ENCODE data around the gene CFAP57. TPM values are rescaled to one million over a fixed set of nuclear protein-coding genes. Genes with fewer than 3 reads are reported as not detected.

CFAP57 gene
- total RNA-seq, 1 donor from 2014 or later = 0.86 TPM

DNA sequence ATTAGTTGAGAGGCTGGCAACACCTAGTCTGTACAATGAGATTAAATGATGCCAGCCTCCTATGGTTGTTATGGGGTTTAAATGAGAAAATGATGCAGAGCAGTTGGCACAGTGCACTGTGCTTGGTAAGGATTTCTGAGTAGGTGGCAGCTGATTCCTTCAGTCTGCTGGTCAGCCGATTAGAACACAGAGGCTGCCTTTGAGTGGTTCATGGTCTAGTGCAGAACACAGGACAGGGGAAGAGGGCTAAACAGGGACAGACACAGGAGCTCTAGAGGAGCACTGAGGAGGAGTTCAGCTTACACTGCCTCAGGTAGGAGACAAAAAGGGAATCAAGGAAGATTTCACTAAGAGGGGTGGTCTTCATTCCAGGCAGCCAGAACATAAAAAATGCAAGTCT lies 130.1 kb downstream of the CFAP57 start:
- TF ChIP-seq, protein P1, sequence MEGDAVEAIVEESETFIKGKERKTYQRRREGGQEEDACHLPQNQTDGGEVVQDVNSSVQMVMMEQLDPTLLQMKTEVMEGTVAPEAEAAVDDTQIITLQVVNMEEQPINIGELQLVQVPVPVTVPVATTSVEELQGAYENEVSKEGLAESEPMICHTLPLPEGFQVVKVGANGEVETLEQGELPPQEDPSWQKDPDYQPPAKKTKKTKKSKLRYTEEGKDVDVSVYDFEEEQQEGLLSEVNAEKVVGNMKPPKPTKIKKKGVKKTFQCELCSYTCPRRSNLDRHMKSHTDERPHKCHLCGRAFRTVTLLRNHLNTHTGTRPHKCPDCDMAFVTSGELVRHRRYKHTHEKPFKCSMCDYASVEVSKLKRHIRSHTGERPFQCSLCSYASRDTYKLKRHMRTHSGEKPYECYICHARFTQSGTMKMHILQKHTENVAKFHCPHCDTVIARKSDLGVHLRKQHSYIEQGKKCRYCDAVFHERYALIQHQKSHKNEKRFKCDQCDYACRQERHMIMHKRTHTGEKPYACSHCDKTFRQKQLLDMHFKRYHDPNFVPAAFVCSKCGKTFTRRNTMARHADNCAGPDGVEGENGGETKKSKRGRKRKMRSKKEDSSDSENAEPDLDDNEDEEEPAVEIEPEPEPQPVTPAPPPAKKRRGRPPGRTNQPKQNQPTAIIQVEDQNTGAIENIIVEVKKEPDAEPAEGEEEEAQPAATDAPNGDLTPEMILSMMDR (conservative IDR thresholded peaks at IDR 0.05) = no peak
- Mint-ChIP-seq H3K27ac (ENCODE audit: unreplicated experiment) (peak overlapping the region; percentile 76), H3K9me3 (no peaks in the 10 kb centered on the region), H3K4me1 (peaks cover 30% of the 10 kb centered on the region), H3K4me3 (no peak overlapping the region), H3K27me3 (ENCODE audit: low read depth) (no peaks in the 10 kb centered on the region), H3K36me3 (ENCODE audit: low read depth) (no peaks in the 10 kb centered on the region)
- no peak for DNase-seq (ENCODE audit: low read depth, low spot score)

DNA sequence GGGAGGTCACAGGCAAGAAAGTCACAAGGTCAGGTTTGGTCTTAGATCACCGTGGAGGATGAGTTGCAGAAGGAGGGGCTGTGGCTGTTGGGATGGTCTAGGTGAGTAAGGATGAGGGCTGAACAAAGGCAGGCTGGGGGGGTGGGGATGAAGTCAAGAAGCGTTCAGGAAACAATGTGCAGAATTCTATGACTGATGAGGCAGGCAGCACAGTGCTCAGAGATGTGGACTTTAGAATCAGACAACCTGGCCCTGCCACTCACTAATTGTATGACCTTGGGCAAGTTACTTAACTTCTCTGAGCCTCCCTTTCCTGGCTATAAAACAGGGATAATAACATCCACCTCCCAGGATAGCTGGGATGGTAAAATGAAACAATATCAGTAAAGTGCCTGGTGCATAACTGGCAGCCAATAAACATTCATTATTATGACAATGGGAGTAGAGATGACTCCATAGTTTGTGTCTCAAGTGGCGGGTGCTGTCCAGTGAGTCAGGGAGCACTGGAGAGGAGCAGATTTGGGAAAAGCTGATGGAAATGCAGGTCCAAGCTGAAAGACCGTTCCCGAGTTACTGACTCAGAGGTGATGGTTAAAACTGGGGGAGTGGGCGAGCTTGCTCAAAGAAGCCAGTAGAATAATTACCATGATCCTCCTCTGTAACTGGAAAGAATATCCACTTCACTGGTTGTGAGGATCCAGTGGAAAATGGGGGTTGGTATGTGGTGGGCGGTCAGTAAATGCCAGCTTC lies 130.8 kb downstream of the CFAP57 start:
- DNase-seq (ENCODE audit: low read depth, low spot score) = no peak
- H3K36me3 Mint-ChIP-seq (ENCODE audit: low read depth) = no peaks in the 10 kb centered on the region
- H3K27ac Mint-ChIP-seq (ENCODE audit: unreplicated experiment) = no peak overlapping the region
- H3K4me3 Mint-ChIP-seq = no peak overlapping the region
- peaks cover 29% of the 10 kb centered on the region for H3K4me1 Mint-ChIP-seq
- TF ChIP-seq, protein P1 (conservative IDR thresholded peaks at IDR 0.05) = no peak
- no peaks in the 10 kb centered on the region for H3K27me3 Mint-ChIP-seq (ENCODE audit: low read depth)
- no peaks in the 10 kb centered on the region for H3K9me3 Mint-ChIP-seq

- Mint-ChIP-seq H3K36me3 (ENCODE audit: low read depth) (no peaks in the 10 kb centered on the region), H3K4me1 (peaks cover 26% of the 10 kb centered on the region), H3K4me3 (no peak overlapping the region), H3K9me3 (no peaks in the 10 kb centered on the region), H3K27ac (ENCODE audit: unreplicated experiment) (peak overlapping the region; percentile 81), H3K27me3 (ENCODE audit: low read depth) (no peaks in the 10 kb centered on the region)
- TF ChIP-seq, protein P1 (conservative IDR thresholded peaks at IDR 0.05) = no peak
- no peak for DNase-seq (ENCODE audit: low read depth, low spot score)
These were observed 131.6 kb downstream of the CFAP57 start for GRCh38 chr1:43303471-43304313.

Small RNAs within 50 kb of the gene (microRNA-seq; reads per million reads assigned to microRNA genes)
- gene MIR6733 = 3.0 reads per million

Other genes starting within 250 kb of the CFAP57 start
- gene SLC2A1, start 213.5 kb upstream of the CFAP57 start, total RNA-seq = 254 and 265 TPM in 2 replicates
- gene EBNA1BP2, start within 50 bp of the CFAP57 start, total RNA-seq = 55.9 and 57.3 TPM in 2 replicates
- gene TMEM125, start 97.7 kb downstream of the CFAP57 start, total RNA-seq = 0.14 TPM in 1 of 2 replicates, not detected in the other
- not detected in 2 replicates for gene C1orf210, start 113.3 kb downstream of the CFAP57 start, total RNA-seq
- 2.2 and 2.8 TPM in 2 replicates for gene TIE1, start 128.7 kb downstream of the CFAP57 start, total RNA-seq
- gene MPL, start 165.5 kb downstream of the CFAP57 start, total RNA-seq = not detected in 2 replicates
- gene CDC20, start 186.7 kb downstream of the CFAP57 start, total RNA-seq = 180 and 196 TPM in 2 replicates
- gene ELOVL1, start 195.7 kb downstream of the CFAP57 start, total RNA-seq = 30.8 and 31.8 TPM in 2 replicates
- gene MED8, start 217.5 kb downstream of the CFAP57 start, total RNA-seq = 30.8 and 33.9 TPM in 2 replicates
- gene SZT2, start 217.6 kb downstream of the CFAP57 start, total RNA-seq = 39.4 and 42.0 TPM in 2 replicates

Data from neural crest cell (in vitro differentiated cells).